Stimulated activated CD8-positive, alpha-beta memory T cell treated with anti-CD3 and anti-CD28 coated beads, Interleukin-12 subunit alpha, Interleukin-12 subunit beta, amount 100 ng/mL, for 24 hours (primary cell): ENCODE results near the gene ID1.
"Not testable (repeated sequence)": the region's sequence is repeated elsewhere in the genome, so short reads cannot be mapped to it uniquely, and the experiment has no call there.

Experiments
- DNase-seq: peaks from one replicate; pipeline ENCODE4 v3.0.0-alpha.2; 2020; ENCODE audit errors: extremely low read depth

Gene ID1

GRCh38 chr20:31637660-31638059, 32.6 kb downstream of the ID1 start, which contains the start of gene COX4I2:
Gene COX4I2 (plus strand): TSS chr20:31637912. CDS start chr20:31639018, 1,106 bp downstream.
- DNase-seq: no peak

GRCh38 chr20:31638317-31638716, 33.2 kb downstream of the ID1 start:
- DNase-seq: no peak

- DNase-seq: no peak
Measured at GRCh38 chr20:31638816-31639215, 33.7 kb downstream of the ID1 start.

GRCh38 chr20:31640259-31640658, 35.2 kb downstream of the ID1 start:
- no peak for DNase-seq

GRCh38 chr20:31641391-31641790, 36.3 kb downstream of the ID1 start:
- no peak for DNase-seq

GRCh38 chr20:31642837-31643236, 37.7 kb downstream of the ID1 start:
- no peak for DNase-seq

- DNase-seq: no peak
Measured at GRCh38 chr20:31643522-31643921, 38.4 kb downstream of the ID1 start.

- DNase-seq: no peak
Measured at GRCh38 chr20:31644701-31645100, 39.6 kb downstream of the ID1 start.

- DNase-seq: not testable (repeated sequence)
Measured at GRCh38 chr20:31648104-31648503, 43.0 kb downstream of the ID1 start.

GRCh38 chr20:31652917-31653396, 47.9 kb downstream of the ID1 start:
- no peak for DNase-seq

GRCh38 chr20:31653561-31653960, 48.5 kb downstream of the ID1 start:
- DNase-seq: no peak

- no peak for DNase-seq
Measured at GRCh38 chr20:31654534-31654933, 49.4 kb downstream of the ID1 start.
